Neural cell (in vitro differentiated cells): ENCODE measurements around the gene ADAMTS6.

Source experiments
- CTCF ChIP-seq: fragments of 450-650 bp; IDR thresholded peaks from 2 replicates; pipeline ENCODE4 v1.5.1; 2014; ENCODE audit warnings: antibody characterized with exemption, mild to moderate bottlenecking, moderate library complexity; ENCODE audit not compliant: poor library complexity, severe bottlenecking
- EP300 ChIP-seq: fragments of 450-650 bp; conservative IDR thresholded peaks from 2 replicates; pipeline ENCODE4 v1.6.1; 2014; ENCODE audit warnings: antibody characterized with exemption, mild to moderate bottlenecking, moderate library complexity; ENCODE audit not compliant: poor library complexity, severe bottlenecking
- EZH2 ChIP-seq: fragments of 200-600, 300-800 bp; shearing (Covaris generic), sonication (generic); IDR thresholded peaks from 2 replicates; pipeline ENCODE4 v1.6.1; 2014; ENCODE audit warnings: antibody characterized with exemption, low read length, borderline replicate concordance, mild to moderate bottlenecking; ENCODE audit not compliant: insufficient read depth, poor library complexity, severe bottlenecking
- MXI1 ChIP-seq: fragments of 450-650 bp; conservative IDR thresholded peaks from 2 replicates; pipeline ENCODE4 v1.6.1; 2014; ENCODE audit warnings: antibody characterized with exemption, mild to moderate bottlenecking; ENCODE audit not compliant: poor library complexity, severe bottlenecking
- POLR2AphosphoS5 ChIP-seq: IDR thresholded peaks from 2 replicates; pipeline ENCODE4 v1.6.1; 2012
- RAD21 ChIP-seq: fragments of 450-650 bp; conservative IDR thresholded peaks from 2 replicates; pipeline ENCODE4 v1.6.1; 2014; ENCODE audit warnings: antibody characterized with exemption, mild to moderate bottlenecking, moderate library complexity
- REST ChIP-seq: IDR thresholded peaks from 2 replicates; pipeline ENCODE4 v1.6.1; 2012; ENCODE audit warnings: borderline replicate concordance
- SMC3 ChIP-seq: fragments of 450-650 bp; conservative IDR thresholded peaks from 2 replicates; pipeline ENCODE4 v1.6.1; 2014; ENCODE audit warnings: antibody characterized with exemption, mild to moderate bottlenecking, moderate library complexity; ENCODE audit not compliant: poor library complexity
- TAF1 ChIP-seq: IDR thresholded peaks from 2 replicates; pipeline ENCODE4 v1.6.1; 2012; ENCODE audit warnings: low read depth

GRCh38 chr5:65276178-65276890 lies 205.4 kb downstream of the ADAMTS6 start:
- TF ChIP-seq CTCF (no peak), EP300 (no peak), EZH2 (no peak), POLR2AphosphoS5 (no peak), TAF1 (no peak), SMC3 (no peak), RAD21 (no peak), REST (no peak), MXI1 (no peak)
